C4-2B (cell line): ENCODE measurements around the gene JAKMIP2.
"Not testable (repeated sequence)": the region's sequence is repeated elsewhere in the genome, so short reads cannot be mapped to it uniquely, and the experiment has no call there.

Source experiments
- H3K27ac ChIP-seq: fragments of 450-650 bp; 2 replicates; pipeline ENCODE4 v1.5.1; 2017
- ZFX ChIP-seq: fragments of 450-650 bp; IDR thresholded peaks from 2 replicates; pipeline ENCODE4 v1.6.1; 2017
- TF ChIP-seq, protein P1 (sequence below): fragments of 450-650 bp; conservative IDR thresholded peaks from 2 replicates; pipeline ENCODE4 v1.5.1; 2017; ENCODE audit warnings: mild to moderate bottlenecking

The JAKMIP2 gene

DNA sequence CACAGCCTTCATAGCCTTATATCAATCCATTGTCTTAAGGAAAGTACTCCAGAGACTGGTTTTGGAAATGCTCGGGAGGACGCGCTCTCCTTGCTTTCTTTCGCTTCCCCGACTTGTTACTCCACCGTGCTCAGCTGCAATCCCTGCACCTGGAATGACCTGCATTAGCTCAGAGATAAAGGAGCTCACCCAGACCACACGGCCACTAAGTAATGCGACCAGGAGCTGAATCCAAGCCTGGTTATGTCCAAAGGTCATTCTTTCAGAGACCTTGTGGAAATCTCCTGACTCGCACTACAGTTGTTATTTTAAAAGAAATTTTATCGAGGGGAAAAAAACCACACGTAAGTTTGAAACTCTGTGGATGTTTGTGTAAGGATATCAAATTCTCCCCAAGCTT lies 137.3 kb downstream of the JAKMIP2 start:
- no peak for TF ChIP-seq ZFX
- TF ChIP-seq, protein P1, sequence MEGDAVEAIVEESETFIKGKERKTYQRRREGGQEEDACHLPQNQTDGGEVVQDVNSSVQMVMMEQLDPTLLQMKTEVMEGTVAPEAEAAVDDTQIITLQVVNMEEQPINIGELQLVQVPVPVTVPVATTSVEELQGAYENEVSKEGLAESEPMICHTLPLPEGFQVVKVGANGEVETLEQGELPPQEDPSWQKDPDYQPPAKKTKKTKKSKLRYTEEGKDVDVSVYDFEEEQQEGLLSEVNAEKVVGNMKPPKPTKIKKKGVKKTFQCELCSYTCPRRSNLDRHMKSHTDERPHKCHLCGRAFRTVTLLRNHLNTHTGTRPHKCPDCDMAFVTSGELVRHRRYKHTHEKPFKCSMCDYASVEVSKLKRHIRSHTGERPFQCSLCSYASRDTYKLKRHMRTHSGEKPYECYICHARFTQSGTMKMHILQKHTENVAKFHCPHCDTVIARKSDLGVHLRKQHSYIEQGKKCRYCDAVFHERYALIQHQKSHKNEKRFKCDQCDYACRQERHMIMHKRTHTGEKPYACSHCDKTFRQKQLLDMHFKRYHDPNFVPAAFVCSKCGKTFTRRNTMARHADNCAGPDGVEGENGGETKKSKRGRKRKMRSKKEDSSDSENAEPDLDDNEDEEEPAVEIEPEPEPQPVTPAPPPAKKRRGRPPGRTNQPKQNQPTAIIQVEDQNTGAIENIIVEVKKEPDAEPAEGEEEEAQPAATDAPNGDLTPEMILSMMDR: no peak
- no peak overlapping the region for H3K27ac ChIP-seq

DNA sequence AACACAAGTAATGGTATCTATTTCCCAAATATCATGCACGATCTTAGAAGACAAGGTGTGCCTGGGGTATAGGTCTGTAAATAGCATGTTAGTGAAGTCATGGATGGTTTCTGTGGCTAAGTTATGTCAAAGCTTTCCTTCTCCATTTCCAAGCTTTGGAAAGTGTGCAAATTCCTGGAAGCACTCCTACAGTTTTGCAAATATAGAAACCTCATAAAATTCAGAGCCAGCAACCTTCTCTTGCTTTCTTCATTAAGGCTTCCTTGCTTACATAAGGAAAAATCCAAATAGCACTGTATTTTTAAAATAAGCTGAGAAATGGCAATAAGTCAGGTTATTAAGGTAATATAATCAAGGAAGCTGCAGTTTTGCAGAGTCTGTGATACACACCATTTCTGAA lies 138.1 kb downstream of the JAKMIP2 start:
- no peak for TF ChIP-seq ZFX
- TF ChIP-seq, protein P1: no peak
- H3K27ac ChIP-seq: no peak overlapping the region

DNA sequence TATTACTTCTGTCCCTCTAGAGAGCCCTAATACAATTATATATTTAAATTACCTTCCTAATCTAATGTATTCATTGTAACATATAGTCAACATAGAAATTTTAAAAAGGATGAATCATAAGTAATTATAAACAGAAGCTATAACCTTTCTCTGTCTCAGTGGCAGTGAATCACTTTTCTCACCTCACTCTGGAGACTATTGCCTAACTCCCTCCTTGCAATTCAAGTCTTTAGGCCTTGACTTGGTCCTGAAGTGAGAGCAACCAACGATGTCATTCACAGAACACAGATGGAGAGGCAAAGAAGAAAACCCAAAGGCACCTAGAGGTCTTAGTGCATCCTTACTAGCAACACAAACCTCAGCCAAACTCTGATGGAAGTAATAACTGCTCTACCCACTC lies 139.4 kb downstream of the JAKMIP2 start:
- no peak overlapping the region for H3K27ac ChIP-seq
- no peak for TF ChIP-seq ZFX
- TF ChIP-seq, protein P1: no peak

DNA sequence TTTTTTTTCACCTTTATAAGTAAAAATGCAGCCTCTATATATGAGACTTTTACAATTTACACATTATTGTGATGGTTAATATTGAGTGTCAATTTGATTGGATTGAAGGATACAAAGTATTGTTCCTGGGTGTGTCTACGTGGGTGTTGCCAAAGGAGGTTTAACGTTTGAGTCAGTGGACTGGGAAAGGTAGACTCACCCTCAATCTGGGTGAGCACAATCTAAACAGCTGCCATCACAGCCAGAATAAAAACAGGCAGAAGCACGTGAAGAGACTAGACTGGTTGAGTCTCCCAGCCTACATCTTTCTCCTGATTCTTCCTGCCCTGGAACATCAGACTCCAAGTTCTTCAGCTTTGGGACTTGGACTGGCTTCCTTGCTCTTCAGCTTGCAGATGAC lies 139.9 kb downstream of the JAKMIP2 start:
- H3K27ac ChIP-seq: no peak overlapping the region
- TF ChIP-seq, protein P1: no peak
- no peak for TF ChIP-seq ZFX

DNA sequence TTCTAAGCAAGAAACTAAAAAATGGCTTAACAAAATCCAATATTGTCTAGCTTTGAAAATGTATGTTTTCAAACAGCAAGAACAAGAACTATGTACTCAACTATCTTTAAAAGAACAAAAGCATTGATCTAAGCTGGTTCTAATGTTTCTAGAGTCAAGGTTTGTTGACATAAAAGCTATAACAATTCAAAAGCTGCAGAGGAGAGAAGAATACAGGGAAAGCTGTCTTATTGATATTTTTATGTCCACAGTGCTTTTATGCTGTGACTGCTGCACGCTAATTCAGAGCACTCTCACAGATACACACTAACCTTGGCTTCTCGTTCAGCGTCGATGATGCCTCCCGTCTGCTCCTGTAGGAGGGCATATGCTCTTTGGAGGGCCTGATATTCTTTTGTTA lies 143.2 kb downstream of the JAKMIP2 start:
- no peak for TF ChIP-seq ZFX
- H3K27ac ChIP-seq: no peak overlapping the region

DNA sequence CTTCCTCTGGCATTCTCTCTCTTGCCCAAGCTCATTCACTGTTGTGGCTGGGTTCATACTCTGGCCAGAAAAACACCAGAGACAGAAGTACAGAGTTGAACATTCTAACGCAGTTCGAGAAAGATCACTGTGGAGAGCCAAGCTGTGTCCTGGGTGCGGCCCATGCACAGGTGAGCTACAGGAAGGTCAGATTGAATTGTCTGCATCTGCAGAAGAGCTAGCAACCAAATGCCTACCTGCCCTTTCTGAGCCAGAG lies 145.9 kb downstream of the JAKMIP2 start:
- no peak overlapping the region for H3K27ac ChIP-seq
- TF ChIP-seq, protein P1: no peak
- no peak for TF ChIP-seq ZFX

DNA sequence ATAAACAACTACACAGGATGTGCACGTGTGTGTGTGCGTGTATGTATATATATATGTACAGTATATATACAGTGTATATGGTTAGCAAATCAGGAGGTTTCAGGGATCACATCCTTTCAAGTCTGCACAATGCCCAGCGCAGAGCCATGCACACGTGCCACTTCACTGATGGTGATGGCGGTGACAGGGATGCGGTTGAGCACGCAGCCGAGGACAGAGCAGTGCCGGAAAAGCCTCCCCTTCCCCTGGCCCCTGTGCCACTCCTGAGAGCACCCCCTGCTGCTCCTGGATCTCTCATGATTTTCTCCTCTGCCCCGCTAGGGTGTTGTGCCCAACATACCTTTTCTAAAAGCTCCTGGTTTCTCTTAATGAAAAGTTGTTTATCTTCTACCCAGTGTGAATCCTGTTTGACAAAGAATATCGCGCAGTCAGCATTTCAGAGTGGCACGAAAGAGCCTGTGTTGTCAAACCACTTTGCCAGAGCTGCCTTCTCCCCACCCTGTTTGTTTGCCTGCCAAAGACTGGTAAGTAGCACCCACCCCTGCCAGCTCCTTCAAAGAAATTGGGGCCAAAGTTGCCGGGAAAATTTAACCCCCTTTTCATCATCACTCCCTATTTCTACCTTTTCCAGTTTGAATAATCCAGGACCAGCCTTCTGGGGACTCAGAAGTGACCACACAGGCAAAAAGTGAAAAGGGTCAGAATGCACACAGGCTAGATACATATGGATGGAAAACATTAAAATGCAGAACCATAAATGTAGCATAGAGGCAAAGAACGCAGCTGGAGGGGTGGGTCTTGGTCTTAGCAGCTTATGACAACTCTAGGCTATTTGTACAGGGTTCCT lies 146.4 kb downstream of the JAKMIP2 start:
- no peak overlapping the region for H3K27ac ChIP-seq
- TF ChIP-seq, protein P1: no peak; the same call in 1 of the 2 replicates
- TF ChIP-seq ZFX: no peak

DNA sequence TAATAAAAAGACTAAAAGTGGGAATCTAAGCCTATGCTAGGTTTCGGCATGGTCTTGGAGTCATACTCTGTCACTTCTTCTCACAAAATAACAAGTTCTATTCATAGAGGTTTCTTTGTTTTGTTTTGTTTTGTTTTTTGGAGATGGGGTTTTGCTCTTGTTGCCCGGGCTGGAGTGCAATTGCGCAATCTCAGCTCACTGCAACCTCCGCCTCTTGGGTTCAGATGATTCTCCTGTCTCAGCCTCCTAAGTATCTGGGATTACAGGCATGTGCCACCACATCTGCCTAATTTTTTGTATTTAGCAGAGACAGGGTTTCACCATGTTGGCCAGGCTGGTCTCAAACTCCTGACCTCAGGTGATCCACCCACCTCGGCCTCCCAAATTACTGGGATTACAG lies 147.1 kb downstream of the JAKMIP2 start:
- not testable (repeated sequence) for H3K27ac ChIP-seq
